ENCODE measurements around the gene ESYT1. TPM values are rescaled to one million over a fixed set of nuclear protein-coding genes. Genes with fewer than 3 reads are reported as not detected.
A peak's percentile ranks its signal among the peaks of the same experiment; 100 is the strongest.

Gene ESYT1
- total RNA-seq, 2 donors from 2014 or later: 234 to 236 TPM

DNA sequence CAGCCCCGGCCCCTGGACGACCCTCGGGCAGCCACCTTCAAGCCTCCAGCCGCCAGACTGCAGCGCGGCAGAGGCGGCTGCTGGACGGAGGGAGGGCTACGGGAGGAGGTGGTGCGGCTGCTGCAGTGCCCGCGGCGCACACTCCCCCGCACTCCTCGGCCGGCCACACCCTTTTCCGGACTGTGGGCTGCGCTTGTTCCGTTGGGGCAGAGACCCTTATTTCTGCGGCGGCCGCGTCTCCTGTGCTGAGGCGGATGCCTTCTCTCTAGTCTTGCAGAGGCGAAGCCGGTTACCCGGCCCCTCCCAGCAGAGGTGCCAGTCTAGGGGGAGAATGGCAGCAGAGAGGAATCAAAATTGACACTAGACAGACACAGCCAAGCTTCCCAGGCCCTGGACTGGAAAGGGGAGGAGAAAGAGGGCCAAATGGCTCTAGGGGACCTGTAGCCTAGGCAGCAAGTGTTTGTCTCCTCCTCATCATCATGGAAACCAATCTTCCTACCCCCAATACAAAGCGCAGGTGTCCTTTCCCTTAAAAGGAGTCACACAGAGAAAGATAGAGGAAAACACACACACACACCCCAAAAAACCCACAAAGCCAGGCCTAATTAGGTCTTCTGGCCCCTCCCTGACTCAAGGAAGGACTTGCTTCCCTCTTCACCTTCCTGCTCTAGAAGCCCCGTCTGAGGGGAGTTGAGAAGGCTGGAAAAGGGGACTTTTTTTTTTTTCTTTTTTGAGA, 1.3 kb downstream of the ESYT1 start:
- peaks cover 75% of the 10 kb centered on the region for H3K36me3 Mint-ChIP-seq (ENCODE audit: low read depth)
- H3K27ac Mint-ChIP-seq: peak overlapping the region; percentile 83
- ATAC-seq (replicated peaks): peak; percentile 27
- H3K4me1 Mint-ChIP-seq: peaks cover 46% of the 10 kb centered on the region
- H3K27me3 Mint-ChIP-seq: no peaks in the 10 kb centered on the region
- H3K4me3 Mint-ChIP-seq: peak overlapping the region; percentile 98
- H3K9me3 Mint-ChIP-seq: no peaks in the 10 kb centered on the region

DNA sequence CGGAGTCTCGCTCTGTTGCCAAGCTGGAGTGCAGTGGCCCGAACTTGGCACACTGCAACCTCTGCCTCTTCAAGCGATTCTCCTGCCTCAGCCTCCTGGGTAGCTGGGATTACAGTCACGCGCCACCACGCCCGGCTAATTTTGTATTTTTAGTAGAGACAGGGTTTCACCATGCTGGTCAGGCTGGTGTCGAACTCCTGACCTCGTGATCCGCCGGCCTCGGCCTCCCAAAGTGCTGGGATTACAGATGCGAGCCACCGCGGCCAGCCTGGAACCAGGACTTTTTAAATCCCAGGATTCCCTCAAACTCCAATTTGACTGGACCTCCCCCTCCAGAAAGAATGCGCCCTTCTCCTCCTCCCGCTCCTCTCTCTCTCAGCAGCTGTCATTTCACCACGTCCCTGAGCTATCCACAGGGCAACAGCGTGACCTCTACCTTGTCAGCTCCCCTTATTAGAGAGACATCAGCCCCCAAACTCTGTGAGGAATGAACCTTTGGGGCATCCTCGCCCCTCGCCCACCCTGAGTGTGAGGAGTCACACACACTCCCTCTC, 2.0 kb downstream of the ESYT1 start:
- Mint-ChIP-seq H3K27me3 (no peaks in the 10 kb centered on the region), H3K4me3 (peak overlapping the region; percentile 98), H3K4me1 (peaks cover 47% of the 10 kb centered on the region), H3K9me3 (no peaks in the 10 kb centered on the region), H3K36me3 (ENCODE audit: low read depth) (peaks cover 79% of the 10 kb centered on the region), H3K27ac (peak overlapping the region; percentile 83)
- no peak for ATAC-seq (replicated peaks)

DNA sequence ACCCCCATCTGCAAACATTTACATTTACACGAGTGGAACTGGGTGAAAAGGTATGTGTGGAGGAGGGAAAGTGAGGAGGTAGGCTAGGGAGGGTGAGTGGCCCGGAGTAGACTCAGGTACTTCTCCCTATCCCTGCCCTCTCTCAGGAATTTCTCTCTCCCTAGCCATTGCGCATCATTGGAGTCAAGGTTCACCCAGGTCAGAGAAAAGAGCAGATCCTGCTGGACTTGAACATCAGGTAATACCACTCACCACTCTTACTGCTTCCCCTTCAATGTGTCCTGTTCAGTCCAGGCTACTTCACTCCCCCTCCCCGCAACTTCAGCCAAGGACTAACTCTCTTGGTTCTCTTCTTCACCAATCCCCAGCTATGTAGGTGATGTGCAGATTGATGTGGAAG, 2.8 kb downstream of the ESYT1 start:
- H3K9me3 Mint-ChIP-seq: no peaks in the 10 kb centered on the region
- H3K27ac Mint-ChIP-seq: peak overlapping the region; percentile 83
- H3K4me3 Mint-ChIP-seq: peak overlapping the region; percentile 98
- H3K36me3 Mint-ChIP-seq (ENCODE audit: low read depth): peaks cover 87% of the 10 kb centered on the region
- H3K27me3 Mint-ChIP-seq: no peaks in the 10 kb centered on the region
- peaks cover 47% of the 10 kb centered on the region for H3K4me1 Mint-ChIP-seq
- no peak for ATAC-seq (replicated peaks)

DNA sequence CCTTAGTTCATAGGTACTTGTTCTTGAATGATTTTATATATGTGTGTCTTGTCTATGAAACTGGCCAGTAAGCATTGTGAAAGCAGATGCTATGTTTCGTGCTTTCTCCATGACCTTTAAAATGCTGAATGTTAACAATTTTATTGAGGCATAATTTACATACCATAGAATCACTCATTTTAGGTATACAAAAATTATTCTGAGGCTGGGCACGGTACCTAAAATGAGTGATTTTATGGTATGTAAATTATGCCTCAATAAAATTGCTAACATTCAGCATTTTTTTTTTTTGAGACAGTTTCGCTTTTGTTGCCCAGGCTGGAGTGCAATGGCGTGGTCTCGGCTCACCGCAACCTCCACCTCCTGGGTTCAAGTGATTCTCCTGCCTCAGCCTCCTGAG, 6.8 kb downstream of the ESYT1 start:
- no peaks in the 10 kb centered on the region for H3K27me3 Mint-ChIP-seq

DNA sequence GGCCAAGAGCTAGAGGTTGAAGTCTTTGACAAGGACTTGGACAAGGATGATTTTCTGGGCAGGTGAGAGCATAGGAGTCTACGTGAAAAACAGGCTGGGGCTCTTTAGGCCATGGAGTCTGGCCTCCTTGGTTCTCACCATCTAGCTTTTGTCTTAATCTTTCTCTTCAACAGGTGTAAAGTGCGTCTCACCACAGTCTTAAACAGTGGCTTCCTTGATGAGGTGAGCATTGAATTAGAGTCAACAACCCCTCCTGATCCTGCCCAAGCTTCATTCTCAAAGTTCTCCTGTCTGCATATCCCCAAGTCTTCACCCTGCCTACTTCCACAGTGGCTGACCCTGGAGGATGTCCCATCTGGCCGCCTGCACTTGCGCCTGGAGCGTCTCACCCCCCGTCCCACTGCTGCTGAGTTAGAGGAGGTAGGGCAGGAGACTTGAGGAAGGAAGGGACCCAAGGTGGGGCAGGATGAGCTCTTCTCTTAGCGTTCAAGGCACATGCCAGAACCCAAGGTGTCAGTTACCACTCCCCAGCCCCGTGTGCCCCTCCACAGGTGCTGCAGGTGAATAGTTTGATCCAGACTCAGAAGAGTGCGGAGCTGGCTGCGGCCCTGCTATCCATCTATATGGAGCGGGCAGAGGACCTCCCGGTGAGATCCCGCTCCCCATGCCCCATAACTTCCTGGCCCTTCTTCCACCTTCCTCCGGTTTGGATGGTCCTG, 9.9 kb downstream of the ESYT1 start:
- H3K27me3 Mint-ChIP-seq: no peaks in the 10 kb centered on the region
- peaks cover 99% of the 10 kb centered on the region for H3K36me3 Mint-ChIP-seq (ENCODE audit: low read depth)
- H3K4me3 Mint-ChIP-seq: peak overlapping the region; percentile 17
- no peak for ATAC-seq (replicated peaks)
- H3K4me1 Mint-ChIP-seq: peaks cover 18% of the 10 kb centered on the region
- H3K9me3 Mint-ChIP-seq: no peaks in the 10 kb centered on the region
- peak overlapping the region; percentile 73 for H3K27ac Mint-ChIP-seq

More for the DNA sequence above, 6.8 kb downstream of the ESYT1 start:
- Mint-ChIP-seq H3K4me3 (peak overlapping the region; percentile 33), H3K36me3 (ENCODE audit: low read depth) (peaks cover 99% of the 10 kb centered on the region), H3K9me3 (no peaks in the 10 kb centered on the region), H3K4me1 (peaks cover 39% of the 10 kb centered on the region), H3K27ac (no peak overlapping the region)
- peak; percentile 44 for ATAC-seq (replicated peaks)

DNA sequence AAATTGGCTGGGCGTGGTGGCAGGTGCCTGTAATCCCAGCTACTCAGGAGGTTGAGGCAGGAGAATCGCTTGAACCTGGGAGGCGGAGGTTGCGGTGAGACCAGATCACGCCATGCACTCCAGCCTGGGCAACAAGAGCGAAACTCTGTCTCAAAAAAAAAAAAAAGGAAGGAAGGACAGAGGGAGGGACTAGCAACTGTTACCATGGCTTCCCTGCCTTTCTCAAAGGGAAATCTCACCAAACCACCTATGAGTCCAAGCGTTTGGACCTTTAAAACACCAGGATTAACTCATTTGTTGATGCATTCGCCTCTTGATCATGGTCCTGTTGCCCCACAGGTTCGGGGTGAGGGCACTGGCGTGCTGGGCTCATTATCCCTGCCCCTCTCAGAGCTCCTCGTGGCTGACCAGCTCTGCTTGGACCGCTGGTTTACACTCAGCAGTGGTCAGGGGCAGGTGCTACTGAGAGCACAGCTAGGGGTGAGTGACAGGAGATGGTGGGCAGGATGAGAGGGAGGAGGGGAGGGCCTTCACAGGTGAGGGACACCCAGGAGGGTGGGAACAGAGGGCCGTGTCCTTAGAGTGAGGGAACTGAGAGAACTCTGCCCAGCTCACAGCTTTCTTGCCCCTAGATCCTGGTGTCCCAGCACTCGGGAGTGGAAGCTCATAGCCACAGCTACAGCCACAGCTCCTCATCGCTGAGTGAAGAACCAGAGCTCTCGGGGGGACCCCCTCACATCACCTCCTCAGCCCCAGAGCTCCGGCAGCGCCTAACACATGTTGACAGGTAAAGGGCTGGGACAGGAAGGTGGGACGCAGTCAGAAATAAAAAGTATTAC, 14.1 kb downstream of the ESYT1 start:
- ATAC-seq (replicated peaks): no peak
- Mint-ChIP-seq H3K9me3 (no peaks in the 10 kb centered on the region), H3K27ac (peak overlapping the region; percentile 83), H3K4me1 (peaks cover 6% of the 10 kb centered on the region), H3K27me3 (no peaks in the 10 kb centered on the region), H3K4me3 (peak overlapping the region; percentile 26), H3K36me3 (ENCODE audit: low read depth) (peaks cover 85% of the 10 kb centered on the region)

DNA sequence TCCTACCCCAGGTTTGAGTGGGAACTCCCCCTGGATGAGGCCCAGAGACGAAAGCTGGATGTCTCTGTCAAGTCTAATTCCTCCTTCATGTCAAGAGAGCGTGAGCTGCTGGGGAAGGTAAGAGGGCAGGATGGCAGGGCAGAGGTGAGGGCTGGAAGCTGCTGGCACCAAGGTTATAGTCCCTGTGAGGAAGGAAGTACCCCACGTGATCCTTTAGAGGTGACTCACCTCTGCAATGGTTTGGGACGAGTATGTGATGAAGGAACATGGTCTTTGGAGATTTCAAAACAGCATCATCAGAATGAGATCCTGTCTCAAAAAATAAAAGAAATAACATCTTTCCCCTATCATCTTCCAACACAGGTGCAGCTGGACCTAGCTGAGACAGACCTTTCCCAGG, 15.2 kb downstream of the ESYT1 start:
- Mint-ChIP-seq H3K27me3 (no peaks in the 10 kb centered on the region), H3K4me1 (peaks cover 6% of the 10 kb centered on the region), H3K4me3 (peak overlapping the region; percentile 26), H3K36me3 (ENCODE audit: low read depth) (peaks cover 74% of the 10 kb centered on the region), H3K27ac (peak overlapping the region; percentile 83), H3K9me3 (no peaks in the 10 kb centered on the region)
- ATAC-seq (replicated peaks): peak; percentile 85

DNA sequence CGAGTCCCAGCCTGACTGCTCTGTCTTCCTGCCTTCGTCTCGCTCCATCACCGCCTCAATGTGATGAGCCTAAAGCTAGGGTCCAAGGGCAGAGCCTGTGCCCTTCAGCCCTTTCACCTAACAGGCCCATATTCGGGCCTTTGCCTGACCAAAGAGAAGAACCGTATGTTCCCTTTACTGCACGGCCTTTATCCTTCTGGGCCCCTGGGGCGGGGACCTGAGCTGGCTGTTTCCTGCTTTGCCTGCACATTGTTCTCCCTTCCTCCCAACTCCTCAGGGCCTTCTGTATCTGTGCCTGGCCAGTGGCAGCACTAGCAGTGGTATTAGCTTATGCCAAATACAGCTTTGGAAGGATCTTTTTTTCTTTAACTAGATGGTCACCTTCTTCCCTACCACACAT, 15.8 kb downstream of the ESYT1 start:
- H3K9me3 Mint-ChIP-seq: no peaks in the 10 kb centered on the region
- H3K4me1 Mint-ChIP-seq: peaks cover 6% of the 10 kb centered on the region
- H3K36me3 Mint-ChIP-seq (ENCODE audit: low read depth): peaks cover 68% of the 10 kb centered on the region
- peak overlapping the region; percentile 83 for H3K27ac Mint-ChIP-seq
- H3K27me3 Mint-ChIP-seq: no peaks in the 10 kb centered on the region
- no peak overlapping the region for H3K4me3 Mint-ChIP-seq
- ATAC-seq (replicated peaks): no peak

DNA sequence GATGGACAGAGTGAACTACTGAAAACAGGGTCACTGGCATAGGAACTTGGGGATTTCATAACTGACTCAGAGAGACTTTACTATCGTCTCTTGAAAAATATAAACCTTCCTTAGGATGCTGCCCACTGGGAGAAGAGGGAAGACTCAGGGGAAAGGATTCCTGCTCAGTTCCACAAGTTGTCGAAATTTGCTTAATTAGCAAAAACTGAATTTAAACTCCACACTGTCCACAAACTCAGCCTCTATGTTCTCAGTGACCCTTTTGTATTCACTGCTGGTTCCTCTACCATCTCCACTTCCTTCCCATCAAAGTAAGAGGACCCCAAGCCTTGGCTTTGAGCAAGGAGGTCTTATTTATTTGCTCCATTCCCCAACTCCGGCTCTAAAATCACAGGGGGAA, 17.1 kb downstream of the ESYT1 start:
- H3K4me3 Mint-ChIP-seq: no peak overlapping the region
- H3K27me3 Mint-ChIP-seq: no peaks in the 10 kb centered on the region
- no peak for ATAC-seq (replicated peaks)
- H3K9me3 Mint-ChIP-seq: no peaks in the 10 kb centered on the region
- peaks cover 54% of the 10 kb centered on the region for H3K36me3 Mint-ChIP-seq (ENCODE audit: low read depth)
- no peak overlapping the region for H3K27ac Mint-ChIP-seq
- peaks cover 6% of the 10 kb centered on the region for H3K4me1 Mint-ChIP-seq

DNA sequence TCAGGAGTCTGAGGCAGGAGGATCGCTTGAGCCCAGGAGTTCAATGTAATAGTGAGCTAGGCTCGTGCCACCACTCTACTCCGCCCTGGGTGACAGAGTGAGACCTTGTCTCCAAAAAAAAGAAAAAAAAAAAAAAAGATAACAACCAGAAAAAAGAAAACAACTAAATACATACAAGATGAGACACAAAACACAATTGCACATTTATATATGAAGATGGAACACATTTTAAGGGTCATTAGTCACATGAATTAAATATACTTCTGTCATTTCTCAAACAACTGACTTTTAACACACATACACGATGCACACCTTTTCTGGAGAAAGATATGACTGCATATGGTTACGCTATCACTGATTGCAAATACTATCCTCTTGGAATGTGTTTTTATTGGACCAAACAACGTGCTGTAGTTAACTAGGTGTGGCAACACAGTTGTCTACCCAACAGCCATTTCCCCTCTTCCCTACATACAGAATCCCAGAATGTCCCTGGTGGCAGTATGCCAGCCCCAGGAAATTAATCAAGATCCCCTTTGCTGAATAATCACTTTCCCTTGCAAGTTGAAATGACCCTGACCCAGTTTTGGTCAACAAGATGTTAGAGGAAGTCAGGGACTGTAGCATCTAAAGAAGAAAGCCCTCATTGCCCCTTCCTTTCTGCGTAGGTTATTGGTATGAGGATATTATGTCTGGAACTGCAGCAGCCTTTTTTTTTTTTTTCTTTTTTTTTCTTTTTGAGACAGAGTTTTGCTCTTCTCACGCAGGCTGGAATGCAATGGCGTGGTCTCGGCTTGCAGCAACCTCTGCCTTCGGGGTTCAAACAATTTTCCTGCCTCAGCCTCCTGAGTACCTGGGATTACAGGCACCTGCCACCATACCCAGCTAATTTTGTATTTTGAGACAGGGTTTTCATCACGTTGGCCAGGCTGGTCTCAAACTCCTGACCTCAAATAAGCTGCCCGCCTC, 18.7 kb downstream of the ESYT1 start:
- no peak for ATAC-seq (replicated peaks)
- peaks cover 12% of the 10 kb centered on the region for H3K4me1 Mint-ChIP-seq
- H3K27me3 Mint-ChIP-seq: no peaks in the 10 kb centered on the region
- no peak overlapping the region for H3K4me3 Mint-ChIP-seq
- no peaks in the 10 kb centered on the region for H3K9me3 Mint-ChIP-seq
- H3K36me3 Mint-ChIP-seq (ENCODE audit: low read depth): peaks cover 43% of the 10 kb centered on the region
- H3K27ac Mint-ChIP-seq: no peak overlapping the region

DNA sequence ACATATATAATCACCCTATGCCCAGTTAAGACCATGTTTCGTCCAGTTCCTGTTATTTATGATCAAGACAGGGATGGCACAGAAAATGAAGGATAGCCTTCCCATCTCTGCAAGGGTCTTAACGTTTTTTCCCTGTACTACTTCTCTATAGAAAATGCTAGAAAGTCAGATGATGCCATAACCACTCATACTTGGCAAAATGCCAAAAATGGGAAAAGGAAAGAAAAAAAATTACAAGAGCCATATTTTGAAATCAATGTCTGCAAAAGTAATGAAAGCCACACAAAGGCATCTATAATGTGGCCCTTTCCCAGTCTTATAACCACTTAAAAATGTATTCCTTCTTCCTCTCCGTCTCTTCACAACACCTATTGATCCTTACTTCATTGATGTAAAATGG, 22.5 kb downstream of the ESYT1 start:
- Mint-ChIP-seq H3K36me3 (ENCODE audit: low read depth) (peaks cover 14% of the 10 kb centered on the region), H3K27me3 (no peaks in the 10 kb centered on the region), H3K4me1 (peaks cover 6% of the 10 kb centered on the region), H3K9me3 (no peaks in the 10 kb centered on the region), H3K4me3 (peak overlapping the region; percentile 81), H3K27ac (peak overlapping the region; percentile 90)
- ATAC-seq (replicated peaks): no peak

DNA sequence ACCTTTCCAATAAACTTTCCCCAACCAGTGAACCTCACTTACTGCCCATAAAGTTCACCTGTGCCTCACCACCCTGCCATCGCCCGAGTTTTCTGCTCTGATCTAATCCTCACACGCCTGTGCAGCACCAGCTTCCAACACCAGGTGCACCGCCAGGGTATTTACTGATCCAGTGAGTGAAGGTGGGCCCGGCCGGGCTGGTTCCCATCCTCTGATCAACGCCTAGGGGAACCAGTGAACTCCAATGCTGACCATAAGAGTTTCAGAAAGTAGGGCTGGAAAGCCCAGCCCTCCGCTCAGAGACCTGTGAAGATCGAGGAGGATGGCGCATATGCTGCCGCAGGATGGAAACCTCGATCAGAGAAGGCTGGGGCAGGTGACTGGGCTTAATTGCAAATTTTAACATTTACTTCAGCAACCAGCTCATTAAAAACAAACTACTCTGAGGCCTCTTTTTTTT, 23.6 kb downstream of the ESYT1 start:
- Mint-ChIP-seq H3K36me3 (ENCODE audit: low read depth) (peaks cover 18% of the 10 kb centered on the region), H3K4me3 (peak overlapping the region; percentile 81), H3K27me3 (no peaks in the 10 kb centered on the region), H3K27ac (peak overlapping the region; percentile 90), H3K4me1 (peaks cover 6% of the 10 kb centered on the region), H3K9me3 (no peaks in the 10 kb centered on the region)
- peak; percentile 64 for ATAC-seq (replicated peaks)

DNA sequence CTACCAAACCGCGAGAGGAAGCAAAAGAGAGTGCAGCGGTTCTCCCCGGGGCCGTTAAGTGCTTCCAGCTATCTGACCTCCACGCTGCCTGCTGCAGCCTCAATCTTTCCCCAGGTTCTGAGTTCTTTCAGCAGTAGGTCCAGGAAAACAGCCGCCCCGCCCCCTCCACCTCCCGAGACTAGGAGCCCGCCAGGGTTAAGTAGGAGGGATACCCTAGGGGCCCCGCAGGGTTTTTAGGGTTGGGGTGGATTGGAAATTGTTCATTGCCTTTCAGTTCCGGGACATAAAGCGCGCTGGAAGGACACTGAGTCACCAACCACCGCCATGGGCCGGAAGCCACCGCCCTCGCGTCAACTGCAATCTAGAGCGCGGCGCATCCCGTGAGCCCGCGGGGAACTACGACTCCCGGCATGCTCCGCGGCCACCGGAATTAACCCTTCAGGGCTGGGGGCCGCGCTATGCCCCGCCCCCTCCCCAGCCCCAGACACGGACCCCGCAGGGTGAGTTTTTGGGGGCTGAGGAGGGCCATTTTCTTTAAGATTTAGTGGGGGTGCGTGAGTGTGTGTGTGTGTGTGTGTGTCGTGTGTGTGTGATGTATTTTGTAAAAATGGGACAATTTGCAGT, 24.2 kb downstream of the ESYT1 start, which contains the start of gene MYL6B:
TSS of gene MYL6B (plus strand) at position 456 of the 624 bp plus-strand sequence. CDS start 1,332 bp downstream, outside the sequence.
- H3K27ac Mint-ChIP-seq: peak within 1 kb of the TSS; percentile 90
- no peaks in the 10 kb centered on the region for H3K27me3 Mint-ChIP-seq
- peaks cover 6% of the 10 kb centered on the region for H3K4me1 Mint-ChIP-seq
- H3K9me3 Mint-ChIP-seq: no peaks in the 10 kb centered on the region
- H3K36me3 Mint-ChIP-seq (ENCODE audit: low read depth): peaks cover 21% of the 10 kb centered on the region
- peak within 1 kb of the TSS; percentile 81 for H3K4me3 Mint-ChIP-seq
- peak; percentile 94 for ATAC-seq (replicated peaks)
